ENCODE data around the gene ADH7. TPM values are rescaled to one million over a fixed set of nuclear protein-coding genes. Genes with fewer than 3 reads are reported as not detected.

Gene ADH7
- total and polyA plus RNA-seq, 2 experiments from 2014 or later, result not detected

- peaks cover 7% of the 10 kb centered on the region; the same call in 1 of the 2 replicates for H3K9me2 ChIP-seq (ENCODE audit: insufficient read depth)
- Mint-ChIP-seq H3K9me3 (peaks cover 31% of the 10 kb centered on the region), H3K36me3 (ENCODE audit: low read depth) (peaks cover 9% of the 10 kb centered on the region), H3K27me3 (ENCODE audit: insufficient read depth, low read depth, poor library complexity) (no peaks in the 10 kb centered on the region), H3K27ac (no peak overlapping the region), H3K4me3 (no peak overlapping the region), H3K4me1 (peaks cover 7% of the 10 kb centered on the region; the same call in 2 of the 3 replicates)
- H3F3A ChIP-seq (replicated peaks; ENCODE audit: low read depth), result no peaks in the 10 kb centered on the region
- H2AFZ ChIP-seq, result no peak overlapping the region
- no peaks in the 10 kb centered on the region for H3K79me2 ChIP-seq (replicated peaks; ENCODE audit: insufficient read depth)
- H3K4me1 ChIP-seq (ENCODE audit: insufficient read depth), result no peaks in the 10 kb centered on the region
- DNase-seq (ENCODE audit: low spot score), result no peak
- no peak for ATAC-seq
- no peaks in the 10 kb centered on the region for H3K27me3 ChIP-seq (ENCODE audit: insufficient read depth)
- no peak overlapping the region for H3K4me2 ChIP-seq
- H4K20me1 ChIP-seq (replicated peaks; ENCODE audit: insufficient read depth), result no peaks in the 10 kb centered on the region
- H3K36me3 ChIP-seq (ENCODE audit: insufficient read depth), result no peaks in the 10 kb centered on the region
- H3K27ac ChIP-seq (ENCODE audit: low read depth), result no peak overlapping the region
- no peak overlapping the region for H3K4me3 ChIP-seq
- TF ChIP-seq CREB1 (CRISPR knock-in tag; IDR thresholded peaks at IDR 0.05; ENCODE audit: low read depth) (no peak), EZH2 (IDR thresholded peaks at IDR 0.05; ENCODE audit: low read depth, unreplicated experiment) (no peak), ZNF462 (CRISPR knock-in tag; IDR thresholded peaks at IDR 0.05) (no peak), ZNF331 (CRISPR knock-in tag; IDR thresholded peaks at IDR 0.05; ENCODE audit: low read depth) (no peak), ZNF114 (CRISPR knock-in tag; IDR thresholded peaks at IDR 0.05) (no peak), POLR2AphosphoS5 (IDR thresholded peaks at IDR 0.05; ENCODE audit: low read depth) (no peak), REST (IDR thresholded peaks at IDR 0.05; ENCODE audit: unreplicated experiment) (no peak), NANOG (IDR thresholded peaks at IDR 0.05; ENCODE audit: borderline replicate concordance) (no peak), STAT1 (IDR thresholded peaks at IDR 0.05; ENCODE audit: unreplicated experiment) (no peak), ETS1 (IDR thresholded peaks at IDR 0.05) (no peak), JUNB (IDR thresholded peaks at IDR 0.05; ENCODE audit: unreplicated experiment) (no peak), EZH2phosphoT487 (IDR thresholded peaks at IDR 0.05; ENCODE audit: unreplicated experiment) (no peak)
Observed at GRCh38 chr4:99362768-99363167, 72.4 kb downstream of the ADH7 start.
